Hepatocyte (in vitro differentiated cells): ENCODE data around the gene C2CD4C.

Experiments used
- CTCF ChIP-seq: fragments of 200-600 bp; sonication (generic); IDR thresholded peaks from 2 replicates; pipeline ENCODE4 v1.5.1; 2016; ENCODE audit warnings: antibody characterized with exemption, mild to moderate bottlenecking; ENCODE audit not compliant: poor library complexity
- EZH2phosphoT487 ChIP-seq: fragments of 200-600 bp; sonication (generic); IDR thresholded peaks from one replicate; pipeline ENCODE4 v1.6.1; 2018; ENCODE audit warnings: antibody characterized with exemption, mild to moderate bottlenecking, low read depth, moderate library complexity; ENCODE audit not compliant: unreplicated experiment, severe bottlenecking

- TF ChIP-seq CTCF (no peak), EZH2phosphoT487 (no peak)
Observed at GRCh38 chr19:372306-372890, 36.5 kb downstream of the C2CD4C start.
